Right renal pelvis (tissue), 4 donors: ENCODE measurements around the gene DEPDC4. TPM values are rescaled to one million over a fixed set of nuclear protein-coding genes. Genes with fewer than 3 reads are reported as not detected.
"Not testable (repeated sequence)": the region's sequence is repeated elsewhere in the genome, so short reads cannot be mapped to it uniquely, and the experiment has no call there.

Source experiments
- DNase-seq, 4 donors: peaks; one replicate each; pipeline ENCODE4 v3.0.0-alpha.2; 2013; ENCODE audit warnings: low read depth in 4 of 4, low spot score in 3 of 4, missing footprints in 1 of 4
- polyA plus RNA-seq, 4 donors: library from polyadenylated mRNA; unstranded; fragments of 120-200 nt; gene quantifications; one replicate each; pipeline ENCODE4 v1.2.1, GENCODE V29; 2013; ENCODE audit not compliant: insufficient read length in 4 of 4

Gene DEPDC4
- polyA plus RNA-seq, result 1 to 10 TPM; 4.1 to 5.9 (median 4.8) TPM

DNA sequence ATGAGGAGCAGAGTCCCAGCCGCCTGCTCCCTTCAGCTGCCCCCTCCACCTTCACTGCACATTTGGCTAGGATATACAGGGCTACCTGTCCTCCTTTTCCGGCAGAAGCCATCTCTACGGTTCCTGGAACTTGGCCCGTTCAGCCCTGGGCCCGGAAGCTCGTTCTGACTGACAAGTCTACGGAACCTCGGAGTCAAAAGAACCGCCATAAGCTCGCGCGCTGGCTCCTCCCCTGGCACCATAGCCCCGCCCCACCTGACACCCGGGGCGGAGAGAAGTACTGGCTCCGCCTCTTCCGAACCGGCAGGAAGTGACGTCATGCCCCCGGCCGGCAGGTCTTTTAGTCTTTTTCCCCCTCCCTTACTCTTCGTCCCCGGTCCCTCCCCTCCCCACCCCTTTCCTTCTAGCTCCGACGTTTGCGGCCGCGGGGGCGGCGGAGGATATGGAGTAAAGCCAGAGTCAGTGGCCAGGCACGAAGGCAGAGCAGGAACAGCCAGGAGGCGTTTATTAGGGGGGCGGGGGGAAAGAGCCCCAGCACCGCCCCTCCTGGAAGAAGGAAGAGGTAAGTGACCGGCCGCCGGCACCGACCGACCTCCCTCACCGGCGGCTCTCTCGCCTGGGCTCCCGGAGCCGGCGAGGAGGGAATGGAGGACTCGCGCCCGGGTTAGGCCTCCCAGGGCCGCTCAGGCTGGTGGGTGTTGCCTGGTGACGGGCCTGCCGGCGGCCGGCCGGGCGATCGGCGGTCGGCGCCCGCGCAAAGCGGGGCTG lies at the start of gene DEPDC4, which contains the start of gene SCYL2:
TSS of gene DEPDC4 (minus strand) at position 245 of the 768 bp plus-strand sequence. CDS start at position 242, 3 bp downstream.
TSS of gene SCYL2 (plus strand) at position 343 of the 768 bp plus-strand sequence. CDS start 15,794 bp downstream, outside the sequence.
- DNase-seq, result peak; percentile 90 to 95 (median 92)

DNA sequence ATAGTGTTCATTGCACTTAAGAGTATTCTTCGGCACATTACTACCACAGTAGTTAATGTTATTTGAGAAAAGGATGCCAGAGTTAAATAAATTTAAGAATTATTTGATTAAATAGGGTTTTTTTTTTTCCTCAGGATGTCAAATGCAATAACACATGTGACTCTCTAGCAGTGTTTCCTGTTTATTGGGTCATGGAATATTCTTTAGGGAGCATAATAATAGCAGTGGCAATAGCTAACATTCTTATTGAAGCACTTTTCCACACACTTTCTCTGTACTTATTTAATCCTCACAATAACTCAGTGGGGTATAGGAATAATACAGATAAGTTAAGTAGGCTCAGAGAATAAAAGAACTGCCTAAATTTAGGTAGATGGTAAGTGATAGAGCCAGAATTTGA lies 44.4 kb upstream of the DEPDC4 start:
- no peak for DNase-seq

DNA sequence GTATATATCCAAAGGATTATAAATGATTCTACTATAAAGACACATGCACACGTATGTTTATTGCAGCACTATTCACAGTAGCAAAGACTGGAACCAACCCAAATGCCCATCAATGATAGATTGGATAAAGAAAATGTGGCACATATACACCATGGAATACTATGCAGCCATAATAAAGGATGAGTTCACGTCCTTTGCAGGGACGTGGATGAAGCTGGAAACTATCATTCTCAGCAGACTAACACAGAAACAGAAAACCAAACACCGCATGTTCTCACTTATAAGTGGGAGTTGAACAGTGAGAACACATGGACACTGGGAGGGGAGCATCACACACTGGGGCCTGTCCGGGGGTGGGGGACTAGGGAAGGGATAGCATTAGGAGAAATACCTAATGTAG lies 41.3 kb upstream of the DEPDC4 start:
- DNase-seq, result not testable (repeated sequence)

DNA sequence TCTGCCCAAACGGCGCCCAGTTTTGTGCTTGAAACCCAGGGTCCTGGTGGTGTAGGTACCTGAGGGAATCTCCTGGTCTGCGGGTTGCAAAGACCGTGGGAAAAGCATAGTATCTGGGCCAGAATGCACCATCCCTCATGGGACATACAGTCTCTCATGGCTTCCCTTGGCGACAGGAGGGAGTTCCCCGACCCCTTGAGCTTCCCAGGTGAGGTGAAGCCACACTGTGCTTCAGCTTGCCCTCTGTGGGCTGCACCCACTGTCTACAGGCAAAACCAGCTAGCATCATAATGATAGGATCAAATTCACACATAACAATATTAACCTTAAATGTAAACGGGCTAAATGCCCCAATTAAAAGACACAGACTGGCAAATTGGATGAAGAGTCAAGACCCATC lies 37.5 kb upstream of the DEPDC4 start:
- DNase-seq, result not testable (repeated sequence)

DNA sequence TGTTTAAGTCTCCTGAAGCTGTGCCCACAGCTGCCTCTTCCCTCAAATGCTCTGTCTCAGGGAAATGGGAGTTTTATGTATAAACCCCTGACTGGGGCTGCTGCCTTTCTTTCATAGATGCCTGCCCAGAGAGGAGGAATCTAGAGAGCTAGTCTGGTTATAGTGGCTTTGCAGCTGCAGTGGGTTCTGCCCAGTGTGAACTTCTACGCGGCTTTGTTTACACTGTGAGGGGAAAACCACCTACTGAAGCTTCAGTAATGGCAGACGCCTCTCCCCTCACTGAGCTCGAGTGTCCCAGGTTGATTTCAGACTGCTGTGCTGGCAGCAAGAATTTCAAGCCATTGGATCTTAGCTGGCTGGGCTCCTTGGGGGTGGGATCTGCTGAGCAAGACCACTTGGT lies 37.0 kb upstream of the DEPDC4 start:
- DNase-seq, result no peak

DNA sequence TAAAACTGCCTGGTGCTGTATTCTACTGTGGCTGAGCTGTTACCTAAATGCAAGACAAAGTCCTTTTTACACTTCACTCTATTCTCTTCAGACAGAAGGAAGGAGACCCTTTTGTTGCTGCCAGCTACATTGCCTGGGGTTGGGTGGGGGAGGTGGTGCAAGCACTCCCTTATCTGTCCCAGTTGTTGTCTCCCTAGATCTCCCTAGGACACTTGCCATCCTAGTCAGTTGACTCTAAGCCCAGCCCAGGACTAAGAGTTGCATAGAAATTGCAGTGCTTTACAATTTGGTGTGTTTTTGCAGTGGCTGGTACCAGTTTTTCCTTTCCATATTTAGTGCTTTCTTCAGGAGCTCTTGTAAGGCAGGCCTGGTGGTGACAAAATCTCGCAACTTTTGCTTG lies 35.2 kb upstream of the DEPDC4 start:
- no peak for DNase-seq

DNA sequence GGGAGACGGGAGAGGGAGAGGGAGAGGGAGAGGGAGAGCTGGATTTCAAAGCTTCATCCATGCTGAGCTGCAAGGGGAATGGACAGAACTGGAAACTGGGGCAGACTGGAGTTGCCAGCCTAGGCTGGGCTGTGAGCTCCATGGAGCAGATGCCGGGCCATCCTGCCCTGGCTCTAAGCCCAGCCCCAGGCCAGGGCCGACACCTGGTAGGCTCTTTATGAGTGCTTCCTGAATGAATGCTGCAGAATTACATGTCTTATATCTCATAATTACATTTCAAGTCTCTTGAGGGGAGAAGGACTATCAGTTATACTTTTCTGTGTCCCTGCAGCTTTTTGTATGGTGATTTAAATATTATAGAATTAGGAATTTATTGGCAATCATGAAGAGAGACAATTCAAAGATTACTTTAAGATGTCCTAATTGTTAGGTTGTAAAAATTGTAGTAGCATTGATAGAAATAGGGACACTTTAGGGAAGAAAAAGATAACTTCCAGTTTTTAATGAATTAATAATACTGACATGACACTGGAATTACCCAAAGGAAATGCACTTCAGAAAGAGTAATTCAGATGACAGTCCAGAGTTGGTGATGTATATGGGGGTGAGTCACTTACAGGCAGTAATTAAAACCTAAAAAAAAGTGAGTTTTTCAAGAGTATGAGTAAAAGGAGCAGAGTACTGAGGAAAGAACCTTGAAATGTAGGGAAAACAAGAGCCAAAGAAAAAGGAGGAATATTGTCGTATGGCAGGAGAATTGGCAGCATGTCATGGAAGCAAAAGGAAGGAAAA lies 29.1 kb upstream of the DEPDC4 start:
- DNase-seq, result no peak

DNA sequence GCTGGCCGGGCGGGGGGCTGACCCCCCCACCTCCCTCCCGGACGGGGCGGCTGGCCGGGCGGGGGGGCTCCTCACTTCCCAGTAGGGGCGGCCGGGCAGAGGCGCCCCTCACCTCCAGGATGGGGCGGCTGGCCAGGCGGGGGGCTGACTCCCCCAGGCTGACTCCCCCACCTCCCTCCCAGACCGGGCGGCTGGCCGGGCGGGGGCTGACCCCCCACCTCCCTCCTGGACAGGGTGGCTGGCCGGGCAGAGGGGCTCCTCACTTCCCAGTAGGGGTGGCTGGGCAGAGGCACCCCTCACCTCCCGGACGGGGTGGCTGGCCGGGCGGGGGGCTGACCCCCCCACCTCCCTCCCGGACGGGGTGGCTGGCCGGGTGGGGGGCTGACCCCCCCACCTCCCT lies 27.5 kb upstream of the DEPDC4 start:
- DNase-seq, result not testable (repeated sequence)

DNA sequence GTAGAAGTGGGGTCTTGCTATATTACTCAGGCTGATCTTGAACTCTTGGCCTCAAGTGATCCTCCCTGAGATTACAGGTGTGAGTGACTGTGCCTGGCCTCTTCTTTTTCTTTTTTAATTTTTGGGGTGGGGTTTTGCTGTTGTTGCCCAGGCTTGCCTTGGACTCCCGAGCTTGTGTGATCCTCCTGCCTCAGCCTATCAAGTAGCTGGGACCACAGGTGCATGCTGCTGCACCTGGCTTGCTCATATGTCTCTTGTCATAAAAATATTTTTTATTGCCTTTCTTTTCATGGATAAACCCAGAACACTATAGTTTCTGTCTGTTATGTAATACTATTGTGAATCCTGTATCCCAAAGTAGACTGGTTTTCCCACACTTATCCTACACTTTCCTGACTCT lies 26.1 kb upstream of the DEPDC4 start:
- DNase-seq, result no peak

DNA sequence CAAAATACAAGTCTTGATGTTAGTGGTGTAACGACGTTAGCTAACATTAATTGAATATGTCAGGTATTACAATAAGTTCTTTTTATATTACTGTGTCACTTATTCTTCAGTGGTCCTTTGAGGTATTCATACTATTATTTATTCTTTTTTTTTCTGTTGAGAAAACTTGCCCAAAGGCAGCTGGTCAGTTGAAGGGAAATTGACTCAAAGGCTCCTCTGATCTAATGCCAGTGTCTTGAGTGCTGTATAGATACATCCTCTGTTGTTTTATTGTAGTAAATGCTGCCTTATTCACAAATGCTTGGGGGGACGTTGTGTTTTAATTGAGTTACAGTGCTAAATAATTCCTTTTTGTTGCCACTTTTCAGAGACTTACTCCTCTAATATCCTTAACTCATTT lies 23.1 kb upstream of the DEPDC4 start:
- no peak for DNase-seq

DNA sequence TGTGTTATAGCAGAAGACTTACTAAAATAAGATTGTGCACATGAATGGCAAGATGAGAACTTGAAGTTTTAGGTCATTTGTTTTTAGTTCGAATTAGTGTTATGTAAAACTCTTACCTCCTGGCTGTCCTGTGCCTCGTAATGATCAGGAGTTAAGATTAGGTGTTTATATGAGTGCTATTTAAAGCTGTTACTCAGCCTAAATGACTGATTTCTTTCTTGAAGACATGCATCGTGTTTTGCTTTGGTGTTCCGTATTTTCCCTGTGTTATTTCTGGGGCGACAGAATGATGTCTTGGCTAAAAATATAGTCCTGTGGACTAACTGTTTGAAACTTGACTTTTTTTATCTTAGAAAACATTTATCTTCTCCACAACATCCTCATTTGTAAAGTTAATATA lies 22.2 kb upstream of the DEPDC4 start:
- no peak for DNase-seq

DNA sequence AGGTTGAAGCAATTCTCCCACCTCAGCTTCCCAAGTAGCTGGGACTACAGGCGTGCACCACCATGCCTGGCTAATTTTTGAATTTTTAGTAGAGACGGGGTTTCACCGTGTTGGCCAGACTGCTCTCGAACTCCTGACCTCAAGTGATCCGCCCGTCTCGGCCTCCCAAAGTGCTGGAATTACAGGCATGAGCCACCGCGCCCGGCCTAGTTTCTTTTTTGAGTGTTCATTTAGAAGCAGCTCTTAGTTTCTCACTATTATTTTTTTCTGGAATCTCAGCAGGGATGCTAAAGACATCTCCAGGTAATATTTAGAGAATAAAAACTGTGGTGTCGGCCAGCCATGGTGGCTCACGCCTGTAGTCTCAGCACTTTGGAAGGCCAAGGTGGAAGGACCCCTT lies 17.7 kb upstream of the DEPDC4 start:
- not testable (repeated sequence) for DNase-seq

DNA sequence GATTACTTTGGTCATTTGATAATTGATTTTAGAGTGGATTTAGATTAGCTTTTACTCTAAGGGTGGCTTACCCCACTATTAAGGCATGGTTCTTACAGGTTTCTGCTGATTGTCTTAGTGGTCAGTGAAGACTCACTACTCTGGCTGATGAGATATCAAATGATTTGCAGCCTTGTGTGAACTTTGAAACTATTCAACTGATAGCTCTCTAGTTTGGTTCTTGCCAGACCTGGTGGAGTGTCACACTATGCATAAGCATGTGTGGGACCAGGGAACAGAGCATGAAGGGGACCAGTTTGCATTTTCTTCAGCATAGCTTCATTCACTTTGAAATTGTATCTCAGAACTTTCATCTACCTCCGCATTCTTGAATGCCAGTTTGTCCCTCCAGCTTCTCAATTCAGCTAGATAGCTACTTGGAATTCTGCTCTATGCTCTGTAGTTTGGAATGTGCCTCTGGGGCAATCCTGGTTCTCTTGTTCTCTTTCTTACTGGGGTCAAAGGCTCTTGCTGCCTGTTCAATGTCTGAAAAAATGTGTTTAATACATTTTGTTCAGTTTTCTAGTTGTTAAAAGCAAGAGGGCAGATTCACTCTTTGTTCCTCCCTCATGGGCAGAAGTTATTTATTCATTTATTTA lies 12.8 kb upstream of the DEPDC4 start:
- DNase-seq, result no peak

DNA sequence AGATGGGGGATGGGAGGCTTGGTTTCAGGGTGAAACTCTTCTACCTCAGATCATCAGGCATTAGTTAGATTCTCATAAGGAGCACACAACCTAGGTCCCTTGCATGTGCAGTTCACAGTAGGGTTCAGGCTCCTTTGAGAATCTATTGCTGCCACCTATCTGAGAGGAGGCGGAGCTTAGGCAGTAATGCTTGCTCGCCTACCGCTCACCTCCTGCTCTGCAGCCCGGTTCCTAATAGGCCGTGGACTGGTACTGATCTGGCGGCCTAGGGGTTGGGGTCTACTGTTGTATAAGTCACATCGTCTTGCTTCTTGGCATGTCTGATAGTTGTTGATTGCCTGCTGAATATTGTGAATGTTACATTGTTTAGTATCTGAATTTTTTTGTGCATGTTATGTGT lies 12.3 kb upstream of the DEPDC4 start:
- DNase-seq, result no peak

DNA sequence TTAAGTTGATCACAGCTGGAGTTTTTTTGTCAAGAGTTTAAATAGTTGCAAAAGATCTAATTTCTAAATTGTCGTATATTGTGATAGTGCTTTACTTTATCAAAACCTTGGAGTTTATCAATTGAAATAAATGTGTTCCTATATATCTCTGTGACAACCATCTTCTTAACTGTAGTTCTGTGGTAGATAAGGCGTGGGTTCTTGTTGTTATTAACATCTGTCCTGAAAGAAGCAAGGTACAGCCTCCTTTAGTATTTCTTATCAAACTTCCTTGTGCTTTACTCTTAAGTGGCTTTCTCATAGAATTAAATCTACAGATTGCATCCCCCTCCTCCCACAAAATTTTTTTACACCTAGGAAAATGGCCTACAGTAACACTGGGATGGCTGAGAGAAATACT lies 7.4 kb upstream of the DEPDC4 start:
- DNase-seq, result no peak

DNA sequence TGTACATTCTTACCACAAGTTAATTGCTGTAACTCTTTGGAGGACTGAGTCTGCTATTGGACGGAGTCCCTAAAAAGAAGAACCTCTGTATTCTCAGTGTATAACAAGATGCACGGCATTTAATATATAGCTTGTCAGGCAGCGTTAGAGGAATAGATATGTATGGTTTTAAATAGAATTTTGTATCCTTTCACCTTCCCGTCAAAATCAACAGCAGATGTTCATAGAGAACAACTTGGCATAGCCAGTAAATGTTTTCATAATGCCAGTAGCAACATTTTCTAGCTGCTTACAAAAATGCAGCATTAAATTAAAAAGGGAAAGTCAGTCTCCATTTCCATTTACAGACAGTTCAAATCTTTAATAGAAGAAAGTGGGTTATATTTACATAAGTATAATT lies 6.9 kb upstream of the DEPDC4 start:
- DNase-seq, result no peak

DNA sequence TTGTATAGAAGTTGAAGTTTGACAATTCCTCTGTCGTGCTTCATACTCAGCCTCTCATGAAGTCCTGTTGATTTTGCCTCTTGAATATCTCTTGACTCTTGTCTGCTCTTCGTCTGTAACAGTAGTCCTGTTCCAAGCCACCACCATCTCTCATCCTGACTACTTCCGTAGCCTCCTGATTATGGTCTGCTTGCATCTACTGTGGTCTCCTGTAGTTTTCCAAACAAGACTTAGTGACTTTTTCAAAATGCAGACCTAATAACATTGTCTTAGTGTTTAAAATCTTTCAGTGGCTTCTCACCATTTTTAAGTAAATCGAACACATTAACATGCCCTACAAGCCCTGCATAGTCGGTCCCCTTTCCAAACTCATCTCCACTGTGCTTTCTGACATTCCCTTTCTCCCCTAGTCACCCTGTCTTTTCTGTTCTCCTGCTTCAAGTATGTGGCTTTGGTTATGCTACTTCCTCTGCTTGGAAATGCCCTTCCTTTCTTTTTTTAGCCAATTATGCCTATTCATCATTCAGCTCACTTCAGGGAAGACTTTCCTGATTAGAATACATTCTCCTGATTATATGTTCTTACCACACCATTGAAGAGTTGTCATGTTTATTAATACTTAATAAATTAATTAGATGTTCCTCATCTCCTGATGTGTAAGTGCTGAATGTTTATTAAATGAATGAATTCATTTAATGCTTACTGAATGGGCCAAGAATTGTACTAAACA lies 2.1 kb upstream of the DEPDC4 start:
- no peak for DNase-seq

DNA sequence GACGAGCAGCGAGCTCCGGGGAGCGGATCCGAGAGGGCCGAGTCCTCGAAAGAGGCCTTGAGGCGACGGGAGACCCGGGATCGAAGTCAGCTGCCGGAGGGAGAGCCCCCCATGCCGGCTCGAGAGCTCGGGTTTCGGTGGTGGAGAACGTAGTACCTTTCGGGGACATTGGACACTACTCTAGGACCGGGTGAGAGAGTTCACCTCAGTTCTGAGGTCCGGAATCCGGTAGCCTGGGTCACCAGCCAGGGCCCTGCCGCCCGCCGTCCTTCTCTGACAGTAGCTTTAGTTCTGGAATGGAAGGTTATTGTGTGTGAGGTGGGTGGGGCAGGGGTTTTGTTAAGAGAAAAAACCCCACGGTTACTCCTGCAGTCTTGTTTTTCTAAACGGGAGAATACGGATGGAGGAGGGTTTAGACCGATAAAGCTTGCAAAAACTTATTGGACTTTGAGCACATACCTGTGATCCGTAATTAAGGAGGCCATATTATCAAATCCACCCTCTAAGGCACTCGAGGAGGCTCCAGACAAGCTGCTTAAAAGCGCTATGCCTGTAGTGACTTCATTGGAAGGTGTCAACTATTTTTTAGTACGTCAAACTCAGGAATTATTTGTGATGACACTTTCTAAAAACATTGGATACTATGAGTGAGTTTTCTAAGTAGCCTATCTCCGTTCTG lies 863 bp upstream of the DEPDC4 start:
- DNase-seq, result peak in 2 of 4 donors; percentile 3 to 22

DNA sequence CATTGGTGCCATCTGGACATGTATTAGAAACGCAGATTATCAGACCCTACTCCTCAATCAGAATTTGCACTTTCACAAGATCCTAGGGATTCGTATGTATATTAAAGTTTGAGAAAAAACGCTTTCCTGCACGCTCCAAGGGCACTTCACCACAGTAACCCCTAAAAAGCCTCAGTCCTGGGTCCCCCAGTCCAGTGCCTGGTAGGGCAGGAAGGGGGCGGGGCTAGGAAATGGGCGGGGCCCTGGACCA lies 369 bp downstream of the DEPDC4 start:
- DNase-seq, result no peak
